Measurements from ENCODE around the gene CSTPP1.
"Not testable (repeated sequence)": the region's sequence is repeated elsewhere in the genome, so short reads cannot be mapped to it uniquely, and the experiment has no call there.

GRCh38 chr11:47098223-47098622 is 161.7 kb downstream of the CSTPP1 start:
- TF ChIP-seq CTCF (IDR thresholded peaks at IDR 0.05; ENCODE audit: insufficient read depth, low read length); POLR2AphosphoS5 (IDR thresholded peaks at IDR 0.05; ENCODE audit: low read depth); REST (IDR thresholded peaks at IDR 0.05; ENCODE audit: insufficient replicate concordance, low read depth); GABPA (IDR thresholded peaks at IDR 0.05; ENCODE audit: low read depth); SPI1 (IDR thresholded peaks at IDR 0.05; ENCODE audit: borderline replicate concordance, low read depth): not testable (repeated sequence)

Measured in HL-60 (cell line).